ENCODE data around the gene FAM193A.
"Not testable (repeated sequence)": the region's sequence is repeated elsewhere in the genome, so short reads cannot be mapped to it uniquely, and the experiment has no call there.

Gene FAM193A

GRCh38 chr4:2660596-2661211, 124.3 kb downstream of the FAM193A start:
- DNase-seq: no peak

GRCh38 chr4:2662598-2662997, 126.2 kb downstream of the FAM193A start:
- DNase-seq: peak; percentile 78

DNA sequence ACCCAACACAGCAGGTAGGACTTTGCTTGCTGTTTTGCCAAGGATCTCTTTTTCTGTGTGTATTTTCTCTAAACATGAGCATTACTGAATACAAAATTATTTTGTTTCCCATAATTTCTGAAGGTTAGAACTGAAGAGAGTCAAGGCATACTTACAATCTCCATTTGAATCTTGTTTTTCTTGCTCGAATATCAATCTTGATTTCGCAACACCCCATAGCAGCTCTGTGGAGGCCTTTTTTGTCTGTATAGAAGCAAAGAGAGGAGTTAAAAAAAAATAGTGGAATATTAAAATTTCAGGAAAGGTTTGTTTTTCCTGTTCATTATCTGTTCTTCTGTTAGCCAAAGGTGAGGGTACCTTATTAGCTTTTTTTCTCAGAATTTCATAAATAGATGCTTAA, 126.8 kb downstream of the FAM193A start:
- no peak for DNase-seq

DNA sequence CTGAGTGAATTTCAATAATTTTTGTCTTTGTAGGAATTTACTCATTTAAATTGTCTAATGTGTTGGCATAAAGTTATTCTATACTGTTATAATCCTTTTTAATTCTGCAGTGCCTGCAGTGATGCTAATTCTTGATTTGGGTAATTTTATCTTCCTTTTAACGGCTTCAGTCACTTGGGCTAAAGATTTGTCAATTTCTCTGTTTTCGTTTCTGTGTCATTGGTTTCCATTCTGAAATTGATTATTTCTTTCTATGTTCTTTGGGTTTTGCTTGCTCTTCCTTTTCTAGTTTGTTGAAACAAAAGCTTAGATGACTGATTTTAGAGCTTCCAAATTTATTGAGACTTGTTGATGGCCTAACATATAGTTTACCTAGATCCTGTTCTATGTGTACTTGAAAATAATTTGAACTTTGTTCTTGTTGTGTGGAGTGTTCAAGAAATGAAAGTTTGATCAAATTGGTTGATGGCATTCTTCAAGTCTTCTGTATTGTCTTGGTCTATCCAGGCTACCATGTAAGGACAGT, 130.3 kb downstream of the FAM193A start:
- DNase-seq: no peak

- no peak for DNase-seq
These were observed 131.0 kb downstream of the FAM193A start for GRCh38 chr4:2667428-2667827.

DNA sequence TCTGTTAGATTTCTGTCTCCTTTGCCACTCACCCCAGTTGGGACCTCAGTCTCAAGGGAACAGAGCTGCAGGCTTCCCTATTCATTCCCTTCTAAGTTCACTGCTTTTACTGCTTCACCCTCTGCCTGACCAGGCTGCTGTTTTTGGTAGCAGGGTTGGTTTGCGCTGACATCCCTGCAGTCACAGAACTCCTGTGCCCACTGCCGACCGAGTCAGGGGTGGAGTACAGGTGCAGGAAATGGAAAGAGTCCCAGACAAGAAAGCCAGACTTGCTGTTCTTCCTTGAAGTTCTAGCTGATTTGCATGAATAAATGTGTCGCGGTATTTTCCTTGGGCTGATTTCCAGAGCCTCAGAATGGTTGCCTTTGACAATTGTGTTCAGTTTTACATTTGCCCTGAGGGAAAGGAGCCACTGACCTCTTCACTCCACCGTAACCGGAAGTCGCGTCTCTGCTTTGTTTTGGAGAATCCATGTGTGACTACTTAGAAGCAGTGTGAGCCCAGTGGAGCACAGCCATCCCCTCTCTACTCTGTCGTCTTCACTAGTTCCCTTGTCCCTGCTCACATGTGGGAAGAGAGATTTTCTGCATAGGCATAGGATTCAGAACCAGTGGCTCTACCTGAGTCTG, 134.9 kb downstream of the FAM193A start:
- DNase-seq: no peak

GRCh38 chr4:2672082-2672481, 135.6 kb downstream of the FAM193A start:
- no peak for DNase-seq

DNA sequence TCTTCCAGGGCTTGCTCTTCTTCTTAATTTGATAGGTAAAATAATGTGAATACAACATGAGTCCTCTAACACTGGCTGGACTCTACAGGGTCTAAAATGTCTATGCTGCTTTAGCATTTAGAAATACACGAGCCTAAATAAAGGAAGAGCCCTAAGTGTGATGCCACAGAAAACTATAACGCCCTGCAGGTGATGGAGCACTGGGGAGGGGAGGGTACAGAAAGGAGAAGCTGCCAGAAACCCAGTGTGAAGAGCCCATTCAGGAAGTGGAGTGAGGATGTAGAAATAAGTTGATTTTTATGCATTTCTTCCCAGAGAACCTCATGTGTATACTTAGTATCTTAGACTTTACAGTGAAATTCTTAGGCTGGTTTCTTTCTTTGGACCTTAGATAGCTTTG, 136.3 kb downstream of the FAM193A start:
- DNase-seq: no peak

DNA sequence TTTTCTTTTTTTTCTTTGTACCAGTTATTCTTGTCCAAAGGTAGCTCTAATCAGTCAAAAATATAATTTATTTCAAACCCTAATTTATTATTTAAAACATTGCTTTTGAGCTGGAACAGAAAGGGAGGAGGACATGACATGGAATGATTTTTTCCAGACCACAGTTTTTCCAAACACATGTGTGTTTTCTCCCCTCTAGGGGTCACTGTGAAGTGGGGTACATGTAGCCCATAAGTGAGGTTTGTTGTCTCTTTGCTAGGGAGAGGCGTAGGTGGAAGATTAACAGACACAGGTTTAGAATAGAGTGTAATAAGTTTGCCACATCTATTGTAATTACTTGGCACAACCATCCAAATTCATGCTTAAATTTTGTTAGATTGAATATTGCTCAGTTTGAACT, 136.7 kb downstream of the FAM193A start:
- DNase-seq: no peak

- not testable (repeated sequence) for DNase-seq
These were observed 143.3 kb downstream of the FAM193A start for GRCh38 chr4:2679762-2680161.

DNA sequence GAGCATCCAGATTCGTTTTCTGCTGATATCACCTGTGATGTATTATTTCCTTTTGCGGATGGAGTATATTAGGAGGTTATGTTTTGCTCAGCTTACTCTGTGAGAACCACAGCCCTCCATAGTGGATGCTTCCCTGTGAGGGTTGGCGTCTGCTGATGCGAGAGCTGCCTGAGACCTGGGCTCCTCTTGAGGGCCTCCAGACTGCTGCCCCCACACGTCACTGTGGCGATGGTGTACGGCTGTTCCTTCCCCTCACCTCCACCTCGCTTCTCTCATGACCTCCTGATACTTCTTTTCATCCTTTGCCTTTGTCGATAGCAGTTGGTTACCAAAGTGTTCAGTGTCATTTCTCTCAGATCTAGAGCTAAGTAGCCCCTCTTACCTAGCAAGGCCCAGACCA, 148.0 kb downstream of the FAM193A start:
- DNase-seq: no peak

DNA sequence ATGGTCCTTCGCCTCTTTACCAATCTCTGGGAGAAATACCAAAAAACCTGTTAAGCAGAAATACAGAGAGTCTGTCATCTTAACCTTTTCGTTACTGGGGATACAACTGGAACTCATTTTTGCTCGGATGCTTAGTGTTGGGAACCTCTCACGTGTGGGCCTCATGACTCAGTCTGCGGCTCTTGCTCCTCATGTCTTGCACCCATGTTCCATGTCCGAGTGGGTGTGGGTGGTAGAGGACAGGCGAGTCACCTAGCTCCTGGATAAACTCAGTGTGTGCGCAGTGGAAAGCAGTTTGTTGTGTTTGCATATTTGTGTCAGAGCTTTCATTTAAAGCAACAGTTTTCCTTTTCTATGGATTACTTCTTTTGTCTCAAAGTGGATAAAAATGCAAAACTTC, 149.1 kb downstream of the FAM193A start:
- peak; percentile 42 for DNase-seq

- DNase-seq: no peak
These were observed 150.2 kb downstream of the FAM193A start for GRCh38 chr4:2686379-2687265.

- no peak for DNase-seq
These were observed 151.8 kb downstream of the FAM193A start for GRCh38 chr4:2688281-2688680.

DNA sequence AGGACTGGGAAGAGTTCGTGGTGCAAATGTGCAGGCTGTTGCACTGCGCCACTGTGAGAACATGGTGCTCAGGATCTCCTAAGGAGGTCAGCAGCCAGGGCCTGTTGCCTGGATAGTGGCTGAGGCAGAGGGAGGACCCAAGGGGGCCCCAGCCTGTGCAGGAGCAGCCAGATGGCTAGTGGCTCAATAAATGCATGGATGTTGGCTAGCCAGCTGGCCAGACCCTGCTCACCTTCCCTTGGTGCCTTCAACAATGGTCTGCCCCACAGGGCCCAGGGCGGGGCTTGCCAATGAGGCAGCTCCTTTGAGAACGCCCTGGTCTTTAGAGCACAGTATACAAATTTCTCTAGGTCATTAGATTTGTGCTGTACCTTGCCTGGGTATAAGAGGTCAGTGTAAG, 152.2 kb downstream of the FAM193A start:
- no peak for DNase-seq

DNA sequence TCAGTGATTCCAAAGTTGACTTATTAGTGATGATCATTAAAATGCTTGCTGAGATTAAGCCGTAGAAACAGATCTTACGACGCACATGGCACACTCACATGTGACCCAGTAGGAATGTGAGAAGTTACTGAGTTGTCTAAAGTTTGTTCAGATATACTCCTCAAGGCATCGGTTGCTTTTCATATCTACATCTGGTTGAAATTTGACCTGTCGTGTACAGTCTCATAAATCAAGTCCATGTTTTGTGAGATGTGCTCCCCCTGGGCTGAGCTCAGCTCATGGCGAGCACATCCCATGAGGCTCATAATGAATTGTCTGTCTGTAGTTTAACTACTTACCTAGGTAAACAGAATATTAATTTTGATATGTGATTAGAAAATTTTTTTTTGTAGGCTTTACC, 152.7 kb downstream of the FAM193A start:
- DNase-seq: peak; percentile 26

DNA sequence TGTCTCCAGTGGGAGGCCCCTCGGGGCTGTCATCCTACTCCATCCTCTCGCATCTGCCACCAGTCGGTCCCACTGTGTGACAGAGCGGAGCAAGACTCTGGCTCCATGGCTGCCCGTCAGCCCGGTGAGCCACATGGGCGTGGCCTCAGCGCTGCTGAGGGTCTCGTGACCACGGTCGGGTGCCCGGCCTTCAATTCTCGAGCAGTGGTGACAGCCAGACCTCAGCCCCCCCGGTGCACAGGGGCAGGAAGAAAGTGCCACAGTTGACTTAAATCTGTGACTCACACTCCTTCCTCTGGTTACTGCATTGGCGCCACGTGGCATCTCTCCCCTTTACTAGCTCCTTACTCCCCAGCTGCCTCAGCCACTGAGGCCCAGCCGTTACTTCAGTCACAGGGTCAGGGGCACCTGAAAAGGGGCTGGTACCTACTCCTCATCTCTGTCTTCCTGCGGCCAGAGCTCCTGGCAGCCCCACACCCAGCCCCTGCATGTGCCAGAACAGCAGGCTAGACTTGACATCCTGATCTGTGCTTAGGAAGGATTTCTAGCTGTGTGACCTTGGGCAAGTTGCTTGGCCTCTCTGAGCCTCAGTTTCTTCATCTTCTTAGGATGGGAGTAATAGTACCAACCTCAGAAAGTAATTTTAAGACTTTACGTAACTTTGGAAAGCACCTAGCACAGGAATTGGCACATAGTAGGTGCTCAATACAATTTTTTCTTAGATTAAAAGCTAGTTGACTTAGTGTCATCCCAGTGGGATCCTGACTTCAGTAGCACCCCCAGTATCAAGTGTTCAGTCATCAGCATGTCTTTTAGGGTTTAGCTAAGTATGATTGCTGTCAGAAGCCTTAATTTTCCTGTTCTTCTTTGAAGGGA, 153.6 kb downstream of the FAM193A start:
- peak; percentile 17 for DNase-seq

DNA sequence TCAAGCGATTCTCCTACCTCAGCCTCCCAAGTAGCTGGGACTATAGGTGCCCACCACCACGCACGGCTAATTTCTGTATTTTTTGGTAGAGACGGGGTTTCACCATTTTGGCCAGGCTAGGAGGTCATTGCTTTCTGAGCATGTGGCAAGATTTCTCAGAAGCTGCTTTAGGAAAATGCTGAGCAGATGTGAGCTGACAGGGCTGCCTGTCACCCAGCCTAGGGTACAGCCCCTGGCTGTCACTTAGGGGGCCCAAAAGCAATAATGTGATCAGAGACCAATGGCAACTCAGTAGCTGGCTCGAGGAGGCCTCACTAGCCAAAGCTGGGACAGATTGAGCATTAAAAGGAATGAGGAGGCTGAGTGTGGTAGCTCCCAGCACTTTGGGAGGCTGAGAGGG, 154.9 kb downstream of the FAM193A start:
- no peak for DNase-seq

- DNase-seq: no peak
These were observed 155.5 kb downstream of the FAM193A start for GRCh38 chr4:2691952-2692435.

DNA sequence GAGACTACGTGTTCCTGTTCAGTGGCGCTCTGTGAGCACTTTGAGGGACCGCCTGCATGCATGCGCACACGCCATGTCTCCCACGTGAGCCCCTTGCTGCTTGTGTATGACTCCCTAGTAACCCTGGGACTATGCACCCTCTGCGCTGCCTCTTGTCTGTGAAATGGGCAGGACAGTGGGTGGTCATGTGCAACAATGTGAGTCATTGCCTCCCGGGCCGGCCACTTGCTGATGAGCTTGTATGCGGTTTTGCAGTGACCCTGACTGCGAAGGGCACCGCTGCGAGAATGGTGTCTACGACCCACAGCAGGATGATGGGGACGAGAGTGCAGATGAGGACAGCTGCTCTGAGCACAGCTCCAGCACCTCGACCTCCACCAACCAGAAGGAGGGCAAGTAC, 158.2 kb downstream of the FAM193A start:
- no peak for DNase-seq

GRCh38 chr4:2695346-2696060, 159.1 kb downstream of the FAM193A start:
- no peak for DNase-seq

GRCh38 chr4:2696423-2696822, 160.0 kb downstream of the FAM193A start:
- no peak for DNase-seq
